HepG2 (cell line): ENCODE data around the gene COPS7A. TPM values are rescaled to one million over a fixed set of nuclear protein-coding genes. Genes with fewer than 3 reads are reported as not detected.

Experiments
- CHD4 ChIP-seq: fragments of 200-600 bp; sonication (generic); IDR thresholded peaks from 2 replicates; pipeline ENCODE4 v1.7.0; 2017; ENCODE audit warnings: mild to moderate bottlenecking, low read length, borderline replicate concordance
- ELF3 ChIP-seq: IDR thresholded peaks from 2 replicates; pipeline ENCODE4 v1.6.1; 2016; ENCODE audit warnings: missing genetic modification reagents, missing compliant biosample characterization
- ELF4 ChIP-seq: sonication (generic); formaldehyde crosslinking; IDR thresholded peaks from 2 replicates; pipeline ENCODE4 v1.5.0; 2020; ENCODE audit warnings: missing genetic modification reagents, mild to moderate bottlenecking, moderate library complexity, borderline replicate concordance
- HNRNPL ChIP-seq: fragments of 200-400 bp; formaldehyde crosslinking; IDR thresholded peaks from 2 replicates; pipeline ENCODE4 v1.6.1; 2017; ENCODE audit warnings: mild to moderate bottlenecking, low read depth, low read length
- MIER2 ChIP-seq: IDR thresholded peaks from 2 replicates; pipeline ENCODE4 v1.6.1; 2016; ENCODE audit warnings: missing biosample characterization, missing genetic modification reagents
- MTF1 ChIP-seq: sonication (generic); formaldehyde crosslinking; IDR thresholded peaks from 2 replicates; pipeline ENCODE4 v1.5.0; 2020; ENCODE audit warnings: missing genetic modification reagents
- MXI1 ChIP-seq: IDR thresholded peaks from 3 replicates; pipeline ENCODE4 v1.6.1; 2012; ENCODE audit warnings: low read depth, low read length, inconsistent platforms, borderline replicate concordance
- RXRA ChIP-seq: sonication (generic); formaldehyde crosslinking; IDR thresholded peaks from 2 replicates; pipeline ENCODE4 v1.5.1; 2020; ENCODE audit warnings: missing genetic modification reagents
- SALL1 ChIP-seq: sonication (generic); formaldehyde crosslinking; IDR thresholded peaks from 2 replicates; pipeline ENCODE4 v1.8.0; 2022; ENCODE audit warnings: mild to moderate bottlenecking, missing genetic modification reagents
- XRCC5 ChIP-seq: fragments of 200-400 bp; formaldehyde crosslinking; optimal IDR thresholded peaks from 2 replicates; pipeline ENCODE3; 2017; ENCODE audit warnings: mild to moderate bottlenecking, low read length
- ZFP62 ChIP-seq: sonication (generic); formaldehyde crosslinking; IDR thresholded peaks from 2 replicates; pipeline ENCODE4 v1.4.0; 2020; ENCODE audit warnings: missing genetic modification reagents
- ZNF605 ChIP-seq: sonication (generic); formaldehyde crosslinking; IDR thresholded peaks from 2 replicates; pipeline ENCODE4 v1.8.0; 2022; ENCODE audit warnings: mild to moderate bottlenecking, missing genetic modification reagents
- ZNF607 ChIP-seq: sonication (generic); formaldehyde crosslinking; IDR thresholded peaks from 2 replicates; pipeline ENCODE4 v1.5.1; 2020; ENCODE audit warnings: missing genetic modification reagents, mild to moderate bottlenecking, borderline replicate concordance
- ZNF776 ChIP-seq: sonication (generic); formaldehyde crosslinking; IDR thresholded peaks from 2 replicates; pipeline ENCODE4 v1.4.0; 2020; ENCODE audit warnings: mild to moderate bottlenecking, missing genetic modification reagents
- polyA plus RNA-seq, 8 experiments: library from polyadenylated mRNA; depleted of rRNA in 3 of 8; stranded (reverse) in 7 of 8; unstranded in 1 of 8; fragments of >200 nt; fragmentation: Illumina TruSeq in 4 of 8; extraction: Trizol in 4 of 8; gene quantifications; 2 replicates each; pipeline versions ENCODE4 v1.2.1 to v1.2.3, GENCODE V29; 2011 to 2016; ENCODE audit warnings: low read depth in 4 of 8, missing spikeins in 1 of 8, mixed read lengths in 1 of 8; ENCODE audit not compliant: insufficient read depth in 1 of 8
- total RNA-seq, 5 experiments: library from RNA; depleted of rRNA; stranded (reverse); fragments of >200 nt; fragmentation: Illumina TruSeq; extraction: Trizol; gene quantifications; 2 replicates each; pipeline ENCODE4 v1.2.3, GENCODE V29; 2016; ENCODE audit warnings: low read depth in 1 of 5
- TF ChIP-seq, protein P1 (sequence below): IDR thresholded peaks from 2 replicates; pipeline ENCODE4 v1.4.0; 2020; ENCODE audit warnings: mild to moderate bottlenecking, missing genetic modification reagents
- TF ChIP-seq, protein P2 (sequence below): sonication (generic); formaldehyde crosslinking; IDR thresholded peaks from 2 replicates; pipeline ENCODE4 v1.9.0; 2022; ENCODE audit warnings: low read depth, missing genetic modification reagents
- TF ChIP-seq, protein P3 (sequence below): sonication (generic); formaldehyde crosslinking; IDR thresholded peaks from 2 replicates; pipeline ENCODE4 v1.4.0; 2020; ENCODE audit warnings: missing genetic modification reagents
- TF ChIP-seq, protein P4 (sequence below): sonication (generic); formaldehyde crosslinking; IDR thresholded peaks from 2 replicates; pipeline ENCODE4 v1.5.1; 2020; ENCODE audit warnings: mild to moderate bottlenecking, missing genetic modification reagents, borderline replicate concordance

COPS7A gene
- total and polyA plus RNA-seq, 2 of the 13 experiments (the other 11 are each of a cell fraction or from before 2014, with no cell fraction given) = 40.0 to 73.6 TPM

DNA sequence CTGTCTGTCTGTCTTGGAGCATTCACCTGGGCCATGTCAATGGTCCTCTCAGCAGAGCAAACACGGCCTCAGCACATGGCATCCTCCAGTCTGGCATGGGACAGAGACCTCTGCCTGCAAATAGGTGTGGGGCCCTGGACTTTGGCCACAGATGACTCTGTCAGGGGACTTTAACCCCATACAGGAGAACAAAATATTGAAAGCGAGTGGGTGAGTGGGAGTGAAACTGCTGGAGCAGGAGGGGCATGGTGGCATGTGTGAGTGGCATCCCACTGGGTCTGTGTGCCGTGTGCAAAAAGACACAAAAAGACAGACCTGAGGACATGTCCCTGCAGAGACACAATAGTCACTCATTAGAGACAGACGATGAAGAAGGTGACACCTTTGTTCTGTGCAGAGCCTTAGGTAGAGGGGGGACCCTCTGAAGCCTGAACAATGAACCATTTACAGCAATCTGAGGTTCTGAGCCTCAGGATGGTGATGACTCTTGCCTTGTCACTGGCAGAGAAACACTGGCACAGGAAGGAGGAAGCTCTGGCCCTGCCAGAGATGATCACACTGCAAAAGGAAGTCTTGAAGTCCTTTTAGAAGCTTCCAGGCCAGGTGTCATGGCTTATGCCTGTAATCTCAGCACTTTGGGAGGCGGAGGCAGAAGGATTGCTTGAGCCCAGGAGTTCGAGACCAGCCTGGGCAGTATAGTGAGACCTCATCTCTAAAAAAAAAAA is 56.0 kb downstream of the COPS7A start (continued):
- TF ChIP-seq, protein P1, sequence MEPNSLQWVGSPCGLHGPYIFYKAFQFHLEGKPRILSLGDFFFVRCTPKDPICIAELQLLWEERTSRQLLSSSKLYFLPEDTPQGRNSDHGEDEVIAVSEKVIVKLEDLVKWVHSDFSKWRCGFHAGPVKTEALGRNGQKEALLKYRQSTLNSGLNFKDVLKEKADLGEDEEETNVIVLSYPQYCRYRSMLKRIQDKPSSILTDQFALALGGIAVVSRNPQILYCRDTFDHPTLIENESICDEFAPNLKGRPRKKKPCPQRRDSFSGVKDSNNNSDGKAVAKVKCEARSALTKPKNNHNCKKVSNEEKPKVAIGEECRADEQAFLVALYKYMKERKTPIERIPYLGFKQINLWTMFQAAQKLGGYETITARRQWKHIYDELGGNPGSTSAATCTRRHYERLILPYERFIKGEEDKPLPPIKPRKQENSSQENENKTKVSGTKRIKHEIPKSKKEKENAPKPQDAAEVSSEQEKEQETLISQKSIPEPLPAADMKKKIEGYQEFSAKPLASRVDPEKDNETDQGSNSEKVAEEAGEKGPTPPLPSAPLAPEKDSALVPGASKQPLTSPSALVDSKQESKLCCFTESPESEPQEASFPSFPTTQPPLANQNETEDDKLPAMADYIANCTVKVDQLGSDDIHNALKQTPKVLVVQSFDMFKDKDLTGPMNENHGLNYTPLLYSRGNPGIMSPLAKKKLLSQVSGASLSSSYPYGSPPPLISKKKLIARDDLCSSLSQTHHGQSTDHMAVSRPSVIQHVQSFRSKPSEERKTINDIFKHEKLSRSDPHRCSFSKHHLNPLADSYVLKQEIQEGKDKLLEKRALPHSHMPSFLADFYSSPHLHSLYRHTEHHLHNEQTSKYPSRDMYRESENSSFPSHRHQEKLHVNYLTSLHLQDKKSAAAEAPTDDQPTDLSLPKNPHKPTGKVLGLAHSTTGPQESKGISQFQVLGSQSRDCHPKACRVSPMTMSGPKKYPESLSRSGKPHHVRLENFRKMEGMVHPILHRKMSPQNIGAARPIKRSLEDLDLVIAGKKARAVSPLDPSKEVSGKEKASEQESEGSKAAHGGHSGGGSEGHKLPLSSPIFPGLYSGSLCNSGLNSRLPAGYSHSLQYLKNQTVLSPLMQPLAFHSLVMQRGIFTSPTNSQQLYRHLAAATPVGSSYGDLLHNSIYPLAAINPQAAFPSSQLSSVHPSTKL = peak; percentile 36; the same call in 1 of the 2 replicates
- TF ChIP-seq, protein P2, sequence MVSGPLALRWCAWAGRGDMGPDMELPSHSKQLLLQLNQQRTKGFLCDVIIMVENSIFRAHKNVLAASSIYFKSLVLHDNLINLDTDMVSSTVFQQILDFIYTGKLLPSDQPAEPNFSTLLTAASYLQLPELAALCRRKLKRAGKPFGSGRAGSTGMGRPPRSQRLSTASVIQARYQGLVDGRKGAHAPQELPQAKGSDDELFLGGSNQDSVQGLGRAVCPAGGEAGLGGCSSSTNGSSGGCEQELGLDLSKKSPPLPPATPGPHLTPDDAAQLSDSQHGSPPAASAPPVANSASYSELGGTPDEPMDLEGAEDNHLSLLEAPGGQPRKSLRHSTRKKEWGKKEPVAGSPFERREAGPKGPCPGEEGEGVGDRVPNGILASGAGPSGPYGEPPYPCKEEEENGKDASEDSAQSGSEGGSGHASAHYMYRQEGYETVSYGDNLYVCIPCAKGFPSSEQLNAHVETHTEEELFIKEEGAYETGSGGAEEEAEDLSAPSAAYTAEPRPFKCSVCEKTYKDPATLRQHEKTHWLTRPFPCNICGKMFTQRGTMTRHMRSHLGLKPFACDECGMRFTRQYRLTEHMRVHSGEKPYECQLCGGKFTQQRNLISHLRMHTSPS (CRISPR knock-in tag) = peak; percentile 67; the same call in 1 of the 2 replicates
- TF ChIP-seq ZNF607 (CRISPR knock-in tag) (0 out of 2 replicates have a peak, but pooled peaks have one; percentile 8), MIER2 (CRISPR knock-in tag) (no peak), SALL1 (CRISPR knock-in tag) (peak; percentile 86), ZFP62 (CRISPR knock-in tag) (no peak), ZNF605 (0 out of 2 replicates have a peak, but pooled peaks have one; percentile 36), MXI1 (peak; percentile 55; the same call in 1 of the 3 replicates), CHD4 (0 out of 2 replicates have a peak, but pooled peaks have one; percentile 8), MTF1 (CRISPR knock-in tag) (peak; percentile 88; the same call in 1 of the 2 replicates), XRCC5 (peak; percentile 15), ZNF776 (CRISPR knock-in tag) (no peak), RXRA (CRISPR knock-in tag) (no peak), ELF3 (CRISPR knock-in tag) (no peak), ELF4 (CRISPR knock-in tag) (0 out of 2 replicates have a peak, but pooled peaks have one; percentile 28), HNRNPL (peak; percentile 79; the same call in 1 of the 2 replicates)
- TF ChIP-seq, protein P3, sequence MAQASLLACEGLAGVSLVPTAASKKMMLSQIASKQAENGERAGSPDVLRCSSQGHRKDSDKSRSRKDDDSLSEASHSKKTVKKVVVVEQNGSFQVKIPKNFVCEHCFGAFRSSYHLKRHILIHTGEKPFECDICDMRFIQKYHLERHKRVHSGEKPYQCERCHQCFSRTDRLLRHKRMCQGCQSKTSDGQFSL = no peak
- TF ChIP-seq, protein P4, sequence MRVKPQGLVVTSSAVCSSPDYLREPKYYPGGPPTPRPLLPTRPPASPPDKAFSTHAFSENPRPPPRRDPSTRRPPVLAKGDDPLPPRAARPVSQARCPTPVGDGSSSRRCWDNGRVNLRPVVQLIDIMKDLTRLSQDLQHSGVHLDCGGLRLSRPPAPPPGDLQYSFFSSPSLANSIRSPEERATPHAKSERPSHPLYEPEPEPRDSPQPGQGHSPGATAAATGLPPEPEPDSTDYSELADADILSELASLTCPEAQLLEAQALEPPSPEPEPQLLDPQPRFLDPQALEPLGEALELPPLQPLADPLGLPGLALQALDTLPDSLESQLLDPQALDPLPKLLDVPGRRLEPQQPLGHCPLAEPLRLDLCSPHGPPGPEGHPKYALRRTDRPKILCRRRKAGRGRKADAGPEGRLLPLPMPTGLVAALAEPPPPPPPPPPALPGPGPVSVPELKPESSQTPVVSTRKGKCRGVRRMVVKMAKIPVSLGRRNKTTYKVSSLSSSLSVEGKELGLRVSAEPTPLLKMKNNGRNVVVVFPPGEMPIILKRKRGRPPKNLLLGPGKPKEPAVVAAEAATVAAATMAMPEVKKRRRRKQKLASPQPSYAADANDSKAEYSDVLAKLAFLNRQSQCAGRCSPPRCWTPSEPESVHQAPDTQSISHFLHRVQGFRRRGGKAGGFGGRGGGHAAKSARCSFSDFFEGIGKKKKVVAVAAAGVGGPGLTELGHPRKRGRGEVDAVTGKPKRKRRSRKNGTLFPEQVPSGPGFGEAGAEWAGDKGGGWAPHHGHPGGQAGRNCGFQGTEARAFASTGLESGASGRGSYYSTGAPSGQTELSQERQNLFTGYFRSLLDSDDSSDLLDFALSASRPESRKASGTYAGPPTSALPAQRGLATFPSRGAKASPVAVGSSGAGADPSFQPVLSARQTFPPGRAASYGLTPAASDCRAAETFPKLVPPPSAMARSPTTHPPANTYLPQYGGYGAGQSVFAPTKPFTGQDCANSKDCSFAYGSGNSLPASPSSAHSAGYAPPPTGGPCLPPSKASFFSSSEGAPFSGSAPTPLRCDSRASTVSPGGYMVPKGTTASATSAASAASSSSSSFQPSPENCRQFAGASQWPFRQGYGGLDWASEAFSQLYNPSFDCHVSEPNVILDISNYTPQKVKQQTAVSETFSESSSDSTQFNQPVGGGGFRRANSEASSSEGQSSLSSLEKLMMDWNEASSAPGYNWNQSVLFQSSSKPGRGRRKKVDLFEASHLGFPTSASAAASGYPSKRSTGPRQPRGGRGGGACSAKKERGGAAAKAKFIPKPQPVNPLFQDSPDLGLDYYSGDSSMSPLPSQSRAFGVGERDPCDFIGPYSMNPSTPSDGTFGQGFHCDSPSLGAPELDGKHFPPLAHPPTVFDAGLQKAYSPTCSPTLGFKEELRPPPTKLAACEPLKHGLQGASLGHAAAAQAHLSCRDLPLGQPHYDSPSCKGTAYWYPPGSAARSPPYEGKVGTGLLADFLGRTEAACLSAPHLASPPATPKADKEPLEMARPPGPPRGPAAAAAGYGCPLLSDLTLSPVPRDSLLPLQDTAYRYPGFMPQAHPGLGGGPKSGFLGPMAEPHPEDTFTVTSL (CRISPR knock-in tag) = 0 out of 2 replicates have a peak, but pooled peaks have one; percentile 34
